Cerebellar cortex (tissue), 1 donor: Measurements from ENCODE around the gene SAMD14.

ENCODE experiments used
- DNase-seq: peaks from one replicate; pipeline ENCODE4 v3.0.0-alpha.2; 2015; ENCODE audit warnings: low spot score

The SAMD14 gene

GRCh38 chr17:50111673-50112655 lies 18.0 kb downstream of the SAMD14 start:
- DNase-seq, result peak; percentile 91

GRCh38 chr17:50110591-50111349 lies 19.2 kb downstream of the SAMD14 start:
- DNase-seq, result peak; percentile 71

- no peak for DNase-seq
Measured at GRCh38 chr17:50109785-50110184, 20.2 kb downstream of the SAMD14 start.

GRCh38 chr17:50109207-50109606 lies 20.8 kb downstream of the SAMD14 start:
- peak; percentile 5 for DNase-seq

- peak; percentile 2 for DNase-seq
Measured at GRCh38 chr17:50108556-50108955, 21.4 kb downstream of the SAMD14 start.

GRCh38 chr17:50107790-50108414 lies 22.1 kb downstream of the SAMD14 start:
- DNase-seq, result peak; percentile 3

DNA sequence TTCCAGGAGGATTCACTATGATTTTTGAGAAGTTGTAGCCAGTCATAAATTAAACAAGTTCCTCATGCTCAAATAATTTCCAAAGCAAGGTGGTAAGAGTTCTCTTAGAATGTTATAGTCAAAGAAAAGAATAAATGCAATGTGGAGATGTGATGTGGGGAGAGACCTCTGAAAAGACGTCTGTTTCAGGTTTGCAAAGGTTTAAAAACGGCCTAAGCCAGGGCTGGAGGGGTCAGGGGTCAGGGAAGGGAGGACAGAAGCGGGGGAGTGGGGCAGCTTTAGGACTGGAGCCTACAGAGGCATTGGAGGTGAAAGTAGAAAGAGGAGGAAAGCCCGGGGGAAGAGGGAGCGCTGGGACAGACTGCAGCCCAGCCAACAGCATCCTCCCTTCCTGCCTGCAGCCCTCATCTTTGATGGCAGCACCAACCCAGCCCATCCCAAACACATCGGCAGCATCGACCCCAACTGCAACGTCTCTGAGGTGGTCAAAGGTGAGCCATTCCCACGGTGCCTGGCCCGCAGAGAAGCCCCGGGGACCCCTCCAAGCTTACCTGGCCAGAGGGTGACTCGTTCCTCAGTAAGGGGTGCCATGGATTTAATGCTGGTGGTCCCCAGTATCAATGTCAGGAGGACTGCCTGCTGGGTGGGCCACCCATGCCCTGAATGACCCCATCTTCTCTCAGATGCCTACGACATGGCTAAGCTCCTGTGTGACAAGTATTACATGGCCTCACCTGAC lies 23.4 kb downstream of the SAMD14 start:
- DNase-seq, result no peak

DNA sequence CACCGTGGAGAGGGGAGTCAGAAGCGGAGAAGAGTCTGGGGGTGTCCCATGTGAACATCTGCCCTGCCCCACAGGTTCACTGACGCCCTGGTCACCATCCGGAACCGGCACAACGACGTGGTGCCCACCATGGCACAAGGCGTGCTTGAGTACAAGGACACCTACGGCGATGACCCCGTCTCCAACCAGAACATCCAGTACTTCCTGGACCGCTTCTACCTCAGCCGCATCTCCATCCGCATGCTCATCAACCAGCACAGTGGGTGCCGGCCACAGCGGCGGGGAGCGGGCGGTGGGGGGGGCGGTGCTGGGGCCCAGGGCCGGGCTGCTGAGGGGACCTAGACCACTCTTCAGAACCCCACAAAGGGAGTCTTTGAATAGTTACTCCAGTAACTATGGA lies 24.1 kb downstream of the SAMD14 start:
- no peak for DNase-seq

- peak; percentile 90 for DNase-seq
Measured at GRCh38 chr17:50103941-50104340, 26.0 kb downstream of the SAMD14 start.

DNA sequence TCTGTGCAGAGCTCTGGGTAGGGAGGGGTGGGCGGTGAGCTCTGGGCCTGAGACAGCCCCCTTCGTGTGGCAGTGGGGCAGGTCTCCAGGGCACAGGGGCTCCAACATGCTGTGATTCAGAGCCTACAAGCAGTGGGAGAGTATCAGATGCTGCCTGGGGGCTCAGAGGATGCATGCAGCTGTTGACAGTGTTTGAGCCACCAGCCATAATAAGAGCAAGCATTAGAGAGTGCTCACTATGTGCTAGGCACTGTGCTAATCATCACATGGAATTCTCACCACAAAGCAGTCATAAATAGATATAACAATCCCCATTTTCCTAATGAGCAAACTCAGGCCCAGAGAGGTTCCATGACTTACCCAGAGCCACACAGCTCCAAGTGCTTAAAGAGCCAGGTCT lies 26.7 kb downstream of the SAMD14 start:
- DNase-seq, result no peak

DNA sequence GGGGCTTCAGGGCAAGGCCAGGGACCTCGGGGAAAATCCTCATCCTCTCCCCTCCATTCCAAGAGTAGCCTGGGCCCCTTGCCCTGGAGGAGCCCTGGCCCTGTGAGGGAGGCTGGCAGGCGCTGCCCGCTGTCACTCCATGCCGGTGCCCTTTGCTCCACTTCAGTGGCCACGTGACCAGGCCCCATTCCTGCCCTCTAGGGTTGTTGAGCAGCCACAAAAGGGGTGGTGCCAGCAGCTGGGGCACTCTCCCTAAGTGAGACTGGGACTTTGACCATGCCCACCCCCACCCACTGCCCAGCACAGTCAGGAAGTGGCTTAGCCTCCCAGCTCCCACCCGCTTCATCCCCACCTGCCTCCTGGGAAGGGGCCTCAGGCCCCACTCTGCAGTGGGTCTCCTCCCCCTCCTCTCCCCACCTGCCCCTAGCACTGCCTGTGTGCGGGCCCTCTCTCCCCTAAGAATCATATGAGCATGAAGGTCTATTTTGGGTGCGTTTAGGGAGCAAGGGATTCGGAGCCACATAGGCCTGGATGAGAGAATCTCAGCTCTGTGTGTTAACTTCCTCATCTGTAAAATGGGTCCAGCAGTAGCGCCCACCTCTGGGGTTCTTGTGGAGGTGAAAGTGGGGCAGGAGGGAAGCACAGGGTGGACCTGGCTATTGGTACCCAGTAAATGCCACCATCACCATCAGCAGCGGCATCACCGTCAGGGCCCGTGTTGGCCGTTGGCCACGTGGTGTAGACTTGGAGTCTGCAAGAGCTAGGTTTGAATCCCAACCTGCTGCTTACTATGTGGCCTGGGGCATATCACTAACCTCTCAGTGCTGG lies 27.6 kb downstream of the SAMD14 start:
- no peak for DNase-seq

DNA sequence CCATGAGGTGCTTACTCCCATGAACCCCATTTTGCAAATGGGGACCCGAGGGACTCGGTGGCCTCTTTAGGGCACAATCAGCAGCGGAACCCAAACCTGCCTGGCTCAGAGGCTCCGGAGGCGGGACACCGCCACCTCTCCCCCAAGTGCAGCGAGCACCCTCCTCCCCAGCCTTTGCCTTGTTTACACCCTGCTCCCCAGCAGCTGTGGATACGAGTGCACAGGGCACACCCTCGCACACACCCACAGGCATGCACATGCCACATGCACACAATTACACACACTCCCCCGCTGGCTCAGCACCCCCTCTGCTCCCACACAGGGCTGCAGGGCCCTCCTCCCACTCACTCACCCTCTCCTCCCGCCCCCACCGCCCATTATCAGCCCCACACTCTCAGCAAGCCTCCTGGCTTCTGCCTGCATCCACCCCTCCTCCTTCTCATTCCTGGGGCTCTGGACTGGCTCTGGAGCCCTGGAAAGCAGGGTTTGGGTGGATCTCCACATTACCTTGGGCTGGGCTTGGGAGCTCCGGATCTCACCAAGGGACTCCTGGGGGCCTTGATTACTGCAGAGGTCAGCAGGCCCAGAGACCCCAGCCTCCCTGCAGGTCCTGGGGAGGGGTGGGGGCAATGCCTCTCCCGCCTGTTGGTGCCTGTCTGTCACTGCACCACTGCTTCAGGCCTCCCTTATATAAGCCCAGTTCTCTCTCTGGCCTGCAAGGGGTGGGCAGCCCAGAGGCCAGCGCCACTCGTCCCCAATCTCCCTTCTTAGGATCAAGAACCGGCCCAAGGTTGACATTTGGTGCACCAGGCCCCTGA lies 28.4 kb downstream of the SAMD14 start:
- DNase-seq, result no peak

DNA sequence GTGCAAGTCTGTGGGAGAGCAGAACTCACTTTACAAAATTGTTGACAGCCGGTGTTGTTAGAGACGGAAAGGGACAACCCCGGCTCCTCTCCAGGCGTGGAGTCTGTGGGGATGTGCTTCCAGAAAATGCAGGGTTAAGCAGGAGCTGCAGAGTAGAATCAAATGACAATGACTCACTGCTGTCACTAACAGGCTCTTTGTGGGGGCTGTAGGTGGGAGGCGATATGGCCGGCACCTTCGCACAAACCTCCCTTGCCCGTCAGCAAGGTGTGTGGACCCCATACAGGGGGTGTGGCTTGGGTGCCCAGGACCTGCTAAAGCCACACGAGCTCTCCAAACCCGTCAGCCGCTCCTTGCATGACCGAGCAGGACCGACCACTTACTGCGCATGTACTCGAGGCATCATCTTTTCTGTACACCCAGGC lies 29.0 kb downstream of the SAMD14 start:
- peak; percentile 68 for DNase-seq

DNA sequence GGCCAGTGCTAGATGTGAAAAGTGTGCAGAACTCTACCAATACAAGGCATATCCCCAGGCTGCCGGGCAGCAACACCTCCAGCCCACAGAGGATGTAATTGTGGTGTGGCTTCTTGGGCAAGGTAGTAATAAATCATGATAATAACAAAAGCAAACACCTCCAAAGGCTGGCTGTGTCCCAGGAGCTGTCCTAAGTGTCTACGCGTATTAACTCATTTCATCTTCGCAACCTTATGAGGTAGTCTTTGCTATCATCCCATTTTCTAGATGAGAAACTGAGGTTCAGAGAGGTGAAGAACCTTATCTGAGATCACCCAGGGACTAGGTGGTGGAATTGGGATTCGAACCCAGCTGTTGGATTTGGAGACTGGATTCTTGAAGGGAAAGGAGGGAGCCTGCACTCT lies 29.5 kb downstream of the SAMD14 start:
- no peak for DNase-seq

- DNase-seq, result peak; percentile 92
Measured at GRCh38 chr17:50099003-50099402, 31.0 kb downstream of the SAMD14 start.

GRCh38 chr17:50098583-50098982 lies 31.4 kb downstream of the SAMD14 start:
- no peak for DNase-seq

DNA sequence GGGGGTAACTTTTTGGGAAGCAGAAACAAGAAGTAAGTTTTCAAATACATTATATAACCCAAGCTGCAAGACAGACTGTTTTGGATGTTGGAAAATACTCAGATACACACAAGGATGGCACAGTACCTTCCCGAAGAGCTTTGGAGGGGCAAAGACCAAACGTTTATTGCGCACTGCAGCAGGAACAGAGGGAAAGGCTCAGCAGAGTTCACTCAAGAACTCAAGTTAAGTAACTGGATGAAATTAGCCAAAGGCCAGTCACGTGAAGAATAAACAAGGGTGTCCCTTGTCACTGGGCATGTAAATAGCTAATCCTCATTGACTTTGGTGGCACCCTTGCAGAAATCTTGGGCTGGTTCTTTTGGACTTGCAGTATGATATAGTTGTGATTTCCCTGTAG lies 32.0 kb downstream of the SAMD14 start:
- DNase-seq, result no peak

DNA sequence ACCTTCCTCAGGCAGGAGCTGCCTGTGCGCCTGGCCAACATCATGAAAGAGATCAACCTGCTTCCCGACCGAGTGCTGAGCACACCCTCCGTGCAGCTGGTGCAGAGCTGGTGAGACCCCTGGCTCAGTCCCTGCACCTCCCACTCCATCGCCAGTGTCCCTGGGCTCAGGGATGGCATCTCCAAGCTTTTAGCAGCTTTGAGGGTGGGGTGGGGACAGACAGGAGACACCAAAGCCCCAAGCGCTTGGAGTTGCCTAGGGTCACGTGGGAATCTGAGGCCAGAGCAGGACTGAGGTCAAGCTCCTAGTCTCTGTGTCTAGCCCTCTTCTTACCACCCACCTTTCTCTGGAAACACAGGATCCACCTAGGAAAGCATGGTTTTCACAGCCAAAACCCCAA lies 32.5 kb downstream of the SAMD14 start:
- DNase-seq, result no peak

DNA sequence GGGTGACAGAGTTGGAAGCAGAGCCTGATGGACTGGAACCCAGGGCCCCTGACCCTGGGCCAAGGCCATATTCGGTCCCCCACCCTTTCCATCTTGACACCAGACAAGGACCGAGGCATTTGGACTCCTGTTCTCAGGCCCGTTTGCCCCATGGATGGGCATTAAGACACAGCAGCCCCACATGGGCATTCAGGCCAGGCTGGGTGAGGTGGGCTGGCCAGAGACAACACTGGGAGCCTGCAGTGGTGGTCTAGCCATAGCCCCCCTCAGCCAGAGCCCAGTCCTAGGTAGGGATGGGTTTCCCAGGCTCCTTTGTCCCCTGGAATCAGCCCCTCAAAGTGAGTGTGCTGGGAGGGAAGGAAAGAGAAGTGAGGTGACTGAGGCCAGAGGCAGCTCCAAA lies 33.2 kb downstream of the SAMD14 start:
- no peak for DNase-seq

DNA sequence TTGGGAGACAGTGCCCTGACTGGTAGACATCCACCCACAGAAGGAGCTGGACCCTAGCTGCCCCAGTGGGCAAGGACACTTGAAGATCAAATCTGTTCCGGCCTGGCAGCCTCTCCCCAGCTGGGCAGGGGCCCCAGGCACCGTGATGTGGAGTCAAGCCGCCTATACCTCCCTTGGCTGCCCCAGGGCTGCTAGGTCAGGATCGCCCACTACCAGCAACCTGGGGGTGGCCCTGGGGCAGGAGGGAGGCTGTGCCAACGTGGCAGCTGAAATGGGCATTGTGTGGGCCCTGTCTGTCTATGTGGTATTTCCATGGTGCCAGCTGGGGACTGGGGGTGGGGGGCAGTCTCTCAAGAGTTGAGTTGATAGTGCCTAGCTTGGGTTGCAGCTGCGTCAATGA lies 33.9 kb downstream of the SAMD14 start:
- DNase-seq, result no peak
